ENCODE data around the gene MED6.

The MED6 gene

DNA sequence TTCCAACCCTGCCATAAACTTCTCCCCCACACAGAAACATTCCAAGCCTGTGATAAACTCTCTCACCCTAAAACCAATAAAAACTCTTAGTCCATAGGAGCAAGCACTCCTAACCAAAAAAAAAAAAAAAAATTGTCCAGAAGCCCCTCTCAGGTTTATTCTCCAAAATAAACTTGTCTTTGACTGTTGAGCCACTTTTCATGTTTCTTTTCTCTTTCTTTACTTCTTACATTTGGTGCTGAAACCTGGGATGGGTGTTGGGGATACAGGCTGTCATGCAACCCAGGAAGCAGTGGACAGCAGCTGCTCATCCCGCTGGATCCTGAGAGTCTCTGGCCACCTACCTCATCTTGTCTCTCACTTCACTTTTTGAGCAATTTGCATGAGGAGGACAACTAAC is 63.6 kb downstream of the MED6 start:
- H3K9ac ChIP-seq (ENCODE audit: low read depth, low read length): no peak overlapping the region
- no peak overlapping the region for H3K4me3 ChIP-seq (ENCODE audit: low read length)
- H3K27me3 ChIP-seq (ENCODE audit: insufficient read depth, low read length): no peaks in the 10 kb centered on the region
- peaks cover 11% of the 10 kb centered on the region for H3K9me3 ChIP-seq (ENCODE audit: insufficient read depth, low read depth, low read length)
- H3K36me3 ChIP-seq (ENCODE audit: insufficient read depth, low read depth, low read length): peaks cover 5% of the 10 kb centered on the region; the same call in 1 of the 2 replicates
- H3K4me1 ChIP-seq (ENCODE audit: insufficient read depth, low read length): no peaks in the 10 kb centered on the region
- H3K27ac ChIP-seq (ENCODE audit: low read length): no peak overlapping the region

- Histone ChIP-seq H3K27ac (ENCODE audit: low read length) (no peak within 1 kb of the TSS), H3K9ac (ENCODE audit: low read depth, low read length) (no peak within 1 kb of the TSS), H3K9me3 (ENCODE audit: insufficient read depth, low read depth, low read length) (peaks cover 11% of the 10 kb centered on the region), H3K4me3 (ENCODE audit: low read length) (no peak within 1 kb of the TSS), H3K36me3 (ENCODE audit: insufficient read depth, low read depth, low read length) (peaks cover 5% of the 10 kb centered on the region; the same call in 1 of the 2 replicates), H3K27me3 (ENCODE audit: insufficient read depth, low read length) (no peaks in the 10 kb centered on the region), H3K4me1 (ENCODE audit: insufficient read depth, low read length) (no peaks in the 10 kb centered on the region)
Observed at GRCh38 chr14:70534904-70535303, 65.6 kb downstream of the MED6 start, which contains the start of gene ADAM20. Gene ADAM20, minus strand, starts transcription at chr14:70535004. Its CDS starts 10,247 bp downstream, at chr14:70524757.

Measured in iPS-20b (cell line).